ENCODE measurements around the gene ZNF599.

ZNF599 gene

DNA sequence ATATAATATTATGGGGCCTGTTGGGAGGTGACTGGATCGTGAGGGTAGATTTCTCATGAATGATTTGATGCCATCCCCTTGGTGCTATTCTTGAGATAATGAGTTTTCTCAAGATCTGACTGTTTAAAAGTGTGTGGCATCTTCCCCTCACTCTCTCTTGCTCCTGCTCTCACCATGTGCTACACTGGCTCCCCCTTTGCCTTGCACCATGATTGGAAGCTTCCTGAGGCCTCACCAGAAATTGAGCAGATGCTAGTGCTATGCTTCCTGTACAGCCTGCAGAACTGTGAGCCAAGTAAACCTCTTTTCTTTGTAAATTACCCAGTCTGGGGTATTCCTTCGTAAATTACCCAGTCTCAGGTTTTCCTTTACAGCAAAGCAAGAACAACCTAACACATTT, 1.8 kb upstream of the ZNF599 start:
- TF ChIP-seq SIN3A (IDR thresholded peaks at IDR 0.05; ENCODE audit: borderline replicate concordance, insufficient read depth, low read length) (no peak), REST (IDR thresholded peaks at IDR 0.05; ENCODE audit: insufficient read depth in 1 of 2, low read depth in 2 of 2, low read length in 2 of 2) (no peak), FOXP2 (optimal IDR thresholded peaks at IDR 0.05; ENCODE audit: borderline replicate concordance, extremely low read depth, extremely low read length, insufficient read depth) (no peak), TAF1 (IDR thresholded peaks at IDR 0.05; ENCODE audit: borderline replicate concordance, insufficient read depth, low read length) (no peak), POLR2AphosphoS5 (IDR thresholded peaks at IDR 0.05; ENCODE audit: low read depth, low read length) (no peak)

GRCh38 chr19:34773555-34773864, 495 bp upstream of the ZNF599 start:
- TF ChIP-seq FOXP2 (optimal IDR thresholded peaks at IDR 0.05; ENCODE audit: borderline replicate concordance, extremely low read depth, extremely low read length, insufficient read depth) (no peak), POLR2AphosphoS5 (IDR thresholded peaks at IDR 0.05; ENCODE audit: low read depth, low read length) (no peak), REST (IDR thresholded peaks at IDR 0.05; ENCODE audit: insufficient read depth in 1 of 2, low read depth in 2 of 2, low read length in 2 of 2) (no peak), SIN3A (IDR thresholded peaks at IDR 0.05; ENCODE audit: borderline replicate concordance, insufficient read depth, low read length) (no peak), TAF1 (IDR thresholded peaks at IDR 0.05; ENCODE audit: borderline replicate concordance, insufficient read depth, low read length) (no peak)

GRCh38 chr19:34767951-34768350, 5.1 kb downstream of the ZNF599 start:
- TF ChIP-seq REST (IDR thresholded peaks at IDR 0.05; ENCODE audit: insufficient read depth in 1 of 2, low read depth in 2 of 2, low read length in 2 of 2) (no peak), TAF1 (IDR thresholded peaks at IDR 0.05; ENCODE audit: borderline replicate concordance, insufficient read depth, low read length) (no peak), POLR2AphosphoS5 (IDR thresholded peaks at IDR 0.05; ENCODE audit: low read depth, low read length) (no peak), SIN3A (IDR thresholded peaks at IDR 0.05; ENCODE audit: borderline replicate concordance, insufficient read depth, low read length) (no peak), FOXP2 (optimal IDR thresholded peaks at IDR 0.05; ENCODE audit: borderline replicate concordance, extremely low read depth, extremely low read length, insufficient read depth) (no peak)

DNA sequence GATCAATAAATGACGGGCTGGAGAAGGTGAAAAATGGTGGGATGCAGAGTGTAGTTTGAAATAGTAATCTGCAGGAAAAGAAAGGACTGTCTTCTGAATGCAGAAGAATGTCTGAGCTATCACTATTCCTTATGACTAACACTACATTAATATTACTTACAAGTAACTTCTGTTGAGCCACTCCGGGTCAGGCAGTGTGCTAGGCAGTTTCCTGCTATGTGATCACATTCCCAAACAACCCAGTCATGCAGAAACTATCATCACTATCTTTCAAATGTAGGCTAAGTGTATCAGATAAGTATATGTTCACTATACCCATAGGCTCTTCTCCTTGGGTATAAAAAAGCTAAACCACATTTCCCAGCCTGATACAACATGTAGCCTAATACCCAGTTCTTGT, 6.6 kb downstream of the ZNF599 start:
- TF ChIP-seq TAF1 (IDR thresholded peaks at IDR 0.05; ENCODE audit: borderline replicate concordance, insufficient read depth, low read length) (no peak), POLR2AphosphoS5 (IDR thresholded peaks at IDR 0.05; ENCODE audit: low read depth, low read length) (no peak), SIN3A (IDR thresholded peaks at IDR 0.05; ENCODE audit: borderline replicate concordance, insufficient read depth, low read length) (no peak), REST (IDR thresholded peaks at IDR 0.05; ENCODE audit: insufficient read depth in 1 of 2, low read depth in 2 of 2, low read length in 2 of 2) (no peak), FOXP2 (optimal IDR thresholded peaks at IDR 0.05; ENCODE audit: borderline replicate concordance, extremely low read depth, extremely low read length, insufficient read depth) (no peak)
